Activated gamma-delta T cell (primary cell): ENCODE data around the gene LRRC18.

Source experiments
- DNase-seq: peaks from one replicate; lab custom pipeline; 2025; lab: John Stamatoyannopoulos, UW

Gene LRRC18

DNA sequence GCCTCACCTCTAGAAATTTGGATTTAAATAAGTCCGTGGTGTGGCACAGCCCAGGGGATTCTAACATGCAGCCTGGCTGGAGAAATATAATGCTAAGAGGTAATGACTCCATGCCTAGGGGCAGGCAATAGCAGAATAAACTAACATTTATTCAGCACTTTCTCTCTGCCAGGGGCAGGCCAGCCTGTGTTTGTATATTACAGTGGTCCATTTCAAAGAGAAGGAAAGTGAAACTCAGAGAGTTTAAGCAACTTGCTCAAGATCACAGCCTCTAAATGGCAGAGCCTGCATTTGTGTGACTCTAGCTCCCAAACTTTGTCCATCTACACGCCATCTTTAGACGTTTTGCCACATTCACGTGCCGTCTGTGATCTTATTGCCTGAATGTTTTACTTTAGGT lies 6.7 kb upstream of the LRRC18 start:
- DNase-seq: no peak

DNA sequence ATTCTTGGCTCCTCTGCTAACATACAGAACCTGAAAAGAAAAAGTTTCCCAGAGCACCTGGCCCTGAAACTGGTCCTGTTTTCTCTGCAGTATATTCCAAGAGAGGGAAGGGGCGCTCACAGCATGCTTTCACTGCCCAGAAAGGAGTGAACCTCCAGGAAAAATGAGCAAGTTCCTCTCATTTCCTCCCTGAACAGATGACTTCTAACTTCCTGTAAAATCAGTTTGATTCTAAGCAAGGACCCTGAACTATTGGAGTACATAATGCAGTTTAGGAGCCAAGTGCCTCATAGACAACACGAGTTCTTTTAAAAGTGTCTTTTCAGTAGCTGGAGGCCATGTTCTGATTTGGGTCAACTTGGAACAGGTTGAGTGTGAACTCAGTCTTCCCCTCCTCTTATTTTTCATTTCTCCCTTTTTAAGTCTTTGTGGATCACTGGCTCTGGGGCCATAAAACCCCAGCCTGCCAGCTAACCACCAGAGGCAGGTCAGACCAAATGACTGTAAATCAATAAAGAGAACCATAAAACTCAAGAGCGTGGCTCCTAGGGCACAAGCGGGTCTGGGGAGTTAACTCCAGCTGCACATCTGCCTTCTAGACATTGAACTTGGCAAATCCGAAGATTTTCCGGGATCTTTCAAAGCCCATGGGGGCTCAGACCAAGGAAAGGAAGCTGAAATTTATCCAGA lies 5.9 kb upstream of the LRRC18 start:
- DNase-seq: no peak

DNA sequence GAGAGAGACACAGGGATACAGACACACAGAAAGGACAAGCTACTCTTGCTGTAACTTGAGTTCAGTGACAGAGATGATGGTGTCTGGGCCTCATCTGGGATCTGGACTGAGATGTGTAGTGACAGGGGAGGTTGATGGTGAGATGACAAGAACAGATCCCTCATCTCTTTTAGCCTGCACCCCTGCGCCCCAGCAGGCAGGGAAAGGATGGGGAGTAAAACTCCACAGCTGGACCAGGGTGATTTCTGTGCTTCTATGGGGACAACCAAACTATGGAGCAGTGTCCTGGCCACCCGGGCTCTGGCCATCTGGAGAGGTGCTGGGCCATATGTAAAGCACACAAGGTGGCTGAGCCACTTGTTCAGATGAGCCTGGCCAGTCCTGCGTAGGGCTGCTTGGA lies 4.5 kb upstream of the LRRC18 start:
- DNase-seq: no peak

DNA sequence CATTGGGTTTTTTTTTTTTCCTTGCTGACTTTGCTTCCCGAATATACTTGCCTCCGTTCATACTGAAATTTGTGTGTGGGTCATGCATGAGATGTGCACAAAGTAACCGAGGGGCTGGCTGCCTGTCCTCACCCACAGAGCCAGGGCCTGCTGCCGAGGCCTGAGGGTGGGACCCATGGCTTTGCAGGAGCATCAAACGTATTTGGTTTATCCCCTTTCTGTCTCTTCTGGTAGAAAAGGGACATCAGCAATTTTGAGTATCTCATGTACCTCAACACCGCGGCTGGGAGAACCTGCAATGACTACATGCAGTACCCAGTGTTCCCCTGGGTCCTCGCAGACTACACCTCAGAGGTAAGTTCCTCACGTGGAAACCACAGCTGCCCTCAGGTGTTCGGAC lies 3.5 kb upstream of the LRRC18 start:
- DNase-seq: no peak

DNA sequence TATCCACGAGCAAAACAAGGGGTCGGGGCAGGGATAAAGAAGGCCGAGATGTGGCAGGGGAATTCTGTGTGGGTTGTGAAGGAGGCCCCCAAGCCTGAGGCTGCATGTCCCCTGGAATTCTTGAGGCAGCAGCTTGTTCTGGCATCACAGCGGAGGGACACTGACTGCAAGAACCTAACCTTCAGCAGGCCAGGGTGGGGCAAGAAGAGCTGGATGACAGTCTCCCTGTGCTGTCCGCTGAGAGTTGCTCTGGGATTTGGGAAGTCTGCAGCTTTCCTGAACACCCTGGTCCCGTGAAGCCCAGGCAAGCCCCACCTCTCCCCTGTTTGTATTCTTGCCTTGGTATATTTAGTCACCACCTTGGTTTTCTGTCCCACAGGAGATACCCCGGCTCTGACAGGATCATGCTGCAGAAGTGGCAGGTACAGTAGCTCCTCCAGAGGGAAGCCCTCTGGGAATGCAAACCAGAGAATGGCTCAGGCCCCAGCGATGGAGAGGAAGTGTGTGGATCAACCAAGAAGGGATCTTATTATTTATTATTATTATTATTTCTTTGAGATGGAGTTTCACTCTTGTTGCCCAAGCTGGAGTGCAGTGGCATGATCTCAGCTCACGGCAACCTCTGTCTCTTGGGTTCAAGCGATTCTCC lies 1.9 kb upstream of the LRRC18 start:
- DNase-seq: no peak

DNA sequence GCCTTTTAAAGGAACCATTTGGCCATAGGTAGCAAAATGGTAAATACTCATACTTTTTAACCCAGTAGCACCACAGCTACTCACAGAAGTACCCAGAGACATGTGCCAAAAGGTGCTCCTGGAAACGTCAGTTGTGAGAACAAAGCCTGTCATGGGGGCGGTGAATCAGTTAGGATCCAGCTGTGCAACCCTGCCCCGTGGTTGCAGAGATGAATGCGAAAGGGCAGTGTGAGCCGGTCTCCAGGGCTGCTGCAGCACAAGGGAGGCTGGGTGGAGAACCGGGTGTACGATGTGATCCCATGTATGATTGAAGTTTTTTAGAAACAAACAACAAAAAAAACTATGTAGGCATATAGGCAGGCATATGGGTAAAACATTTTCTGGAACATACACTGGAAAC lies 1.3 kb upstream of the LRRC18 start:
- DNase-seq: no peak

DNA sequence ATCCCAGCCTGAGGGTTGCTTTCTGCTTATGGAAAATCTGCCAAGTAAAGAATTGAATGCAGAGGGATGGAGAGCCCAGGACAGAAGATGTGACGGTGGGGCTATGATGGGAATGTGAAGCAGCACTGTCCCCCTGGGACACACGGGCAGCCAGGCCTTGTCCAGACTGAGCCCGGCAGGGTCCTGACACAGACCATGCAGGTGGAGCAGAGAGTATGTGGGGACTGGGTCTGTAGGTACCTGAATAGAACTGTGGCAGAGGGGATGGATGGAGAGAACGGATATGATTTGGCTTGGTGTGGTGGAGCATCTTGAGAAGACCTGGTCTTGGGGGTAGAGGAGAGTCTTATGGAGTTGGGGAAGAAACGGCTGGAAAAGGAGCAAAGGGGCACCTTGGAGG lies 732 bp upstream of the LRRC18 start:
- no peak for DNase-seq

DNA sequence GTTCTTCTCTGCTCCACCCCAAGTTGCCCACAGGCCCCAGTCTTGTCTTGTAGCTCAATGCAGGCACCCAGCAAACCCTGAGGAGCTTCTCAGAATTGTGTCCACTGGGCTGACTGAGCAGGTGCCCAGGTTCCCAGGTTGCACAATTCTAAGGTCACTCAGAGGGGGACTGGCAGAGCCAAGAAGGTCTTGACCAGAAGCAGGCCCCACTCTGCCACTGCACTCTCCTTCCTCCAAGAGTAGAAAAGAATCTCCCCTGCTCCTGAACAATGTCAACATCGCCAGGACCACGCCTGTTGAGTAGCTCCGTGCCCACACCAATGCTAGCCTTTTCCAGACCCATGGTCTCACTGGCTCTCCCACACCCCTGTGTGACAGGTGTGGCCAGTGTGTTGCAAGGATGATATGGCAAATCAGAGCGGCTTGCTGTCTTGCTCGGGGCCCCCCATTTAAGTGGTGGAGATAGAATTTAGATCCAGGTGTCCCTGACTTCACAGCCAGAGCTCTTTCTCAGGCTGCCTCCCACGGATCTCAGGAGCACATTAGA lies 577 bp downstream of the LRRC18 start:
- DNase-seq: no peak

DNA sequence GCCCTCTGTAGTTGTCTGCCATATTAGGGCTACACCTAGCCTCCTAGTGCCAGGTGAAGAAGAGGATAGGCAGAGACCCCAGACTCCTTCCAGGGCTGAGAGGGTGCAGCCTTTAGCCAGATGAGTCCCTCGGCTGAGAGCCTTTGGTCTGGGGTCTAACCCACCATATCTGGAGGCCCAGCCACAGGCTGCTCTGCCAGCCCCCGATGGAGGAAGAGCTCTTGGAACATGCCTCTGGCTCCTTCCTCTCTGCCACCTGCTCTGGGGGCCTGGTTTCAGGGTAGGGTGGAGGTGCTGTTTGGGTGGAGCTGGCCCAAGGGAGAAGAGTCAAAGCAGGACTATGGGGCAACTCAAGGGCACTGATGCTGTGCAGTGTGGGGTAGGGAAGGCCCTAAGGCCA lies 1.4 kb downstream of the LRRC18 start:
- no peak for DNase-seq

DNA sequence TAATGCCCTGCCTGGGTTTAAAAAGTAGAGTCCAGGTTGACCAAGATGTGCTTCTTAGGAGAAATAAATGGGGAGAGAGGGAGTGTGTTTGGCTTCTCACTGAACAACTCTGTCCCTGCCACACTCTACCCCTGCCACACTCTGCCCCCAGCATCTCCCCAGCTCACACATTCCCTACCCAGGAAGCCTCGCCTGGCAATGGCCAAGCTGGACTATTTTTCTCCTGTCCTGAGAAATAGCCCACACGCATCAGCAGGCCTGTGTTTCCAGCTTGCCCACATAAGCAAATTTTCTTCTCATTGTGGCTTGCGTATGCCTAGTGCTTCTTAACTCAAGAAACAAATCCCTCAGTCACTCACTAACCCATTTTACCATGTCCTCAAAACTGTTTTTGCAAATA lies 1.8 kb downstream of the LRRC18 start:
- no peak for DNase-seq

DNA sequence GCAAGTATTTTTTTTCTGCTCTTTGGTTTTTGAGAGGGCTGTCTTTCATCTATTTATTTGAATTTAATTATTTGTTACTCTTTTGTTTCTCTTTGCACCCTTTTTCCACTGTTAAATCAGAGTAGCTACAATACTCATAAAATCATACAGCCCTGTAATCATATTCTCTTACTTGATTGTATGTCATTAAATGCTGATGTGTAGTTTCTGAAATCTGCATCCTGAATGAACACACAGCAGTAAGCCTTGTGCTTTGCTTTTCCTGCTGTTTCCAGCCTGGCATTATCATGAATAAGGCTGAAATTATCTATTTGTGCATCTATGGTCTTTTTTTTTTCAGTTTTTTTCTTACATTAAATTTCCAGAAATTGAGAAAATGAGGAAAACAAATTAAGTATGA lies 4.1 kb downstream of the LRRC18 start:
- DNase-seq: no peak

DNA sequence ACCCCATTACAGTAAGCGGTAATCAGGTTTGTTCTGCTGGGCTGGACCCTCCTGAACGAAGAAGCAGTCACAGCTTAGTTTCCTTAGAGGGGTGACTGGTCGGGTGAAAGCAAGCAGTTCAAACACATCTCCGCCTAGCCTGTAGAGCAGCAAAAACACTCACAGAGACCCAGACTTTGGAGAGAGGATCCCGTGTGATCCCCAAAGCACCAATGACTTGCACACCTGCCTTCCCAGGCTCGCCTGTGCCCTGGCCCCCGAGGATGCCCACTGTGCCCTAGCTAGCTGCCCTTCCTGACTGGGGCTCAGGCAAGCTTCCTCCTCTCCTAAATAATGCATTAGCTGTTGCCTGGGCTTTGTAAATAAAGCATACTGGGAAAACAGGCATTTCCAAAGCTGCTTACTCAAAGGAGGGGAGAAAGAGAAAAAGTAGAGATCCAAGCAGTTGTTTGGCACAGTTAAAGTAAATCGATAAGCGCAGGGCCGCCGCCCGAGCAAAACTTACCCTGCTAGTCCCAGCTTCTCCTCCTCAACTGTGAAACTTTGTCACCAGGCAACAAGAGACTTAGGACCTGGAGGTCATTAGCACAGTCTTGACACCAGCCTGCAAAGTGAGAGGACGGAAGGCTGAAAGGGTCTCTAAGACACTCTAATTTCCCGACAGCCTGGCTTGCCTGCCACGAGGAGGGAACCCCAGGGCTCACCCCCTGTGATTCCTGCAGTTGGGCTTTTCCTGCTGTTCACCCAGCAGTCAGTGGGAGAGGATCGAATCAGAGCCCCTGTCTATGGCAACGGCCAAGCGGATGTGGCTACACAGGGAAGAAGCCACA lies 4.8 kb downstream of the LRRC18 start:
- no peak for DNase-seq

DNA sequence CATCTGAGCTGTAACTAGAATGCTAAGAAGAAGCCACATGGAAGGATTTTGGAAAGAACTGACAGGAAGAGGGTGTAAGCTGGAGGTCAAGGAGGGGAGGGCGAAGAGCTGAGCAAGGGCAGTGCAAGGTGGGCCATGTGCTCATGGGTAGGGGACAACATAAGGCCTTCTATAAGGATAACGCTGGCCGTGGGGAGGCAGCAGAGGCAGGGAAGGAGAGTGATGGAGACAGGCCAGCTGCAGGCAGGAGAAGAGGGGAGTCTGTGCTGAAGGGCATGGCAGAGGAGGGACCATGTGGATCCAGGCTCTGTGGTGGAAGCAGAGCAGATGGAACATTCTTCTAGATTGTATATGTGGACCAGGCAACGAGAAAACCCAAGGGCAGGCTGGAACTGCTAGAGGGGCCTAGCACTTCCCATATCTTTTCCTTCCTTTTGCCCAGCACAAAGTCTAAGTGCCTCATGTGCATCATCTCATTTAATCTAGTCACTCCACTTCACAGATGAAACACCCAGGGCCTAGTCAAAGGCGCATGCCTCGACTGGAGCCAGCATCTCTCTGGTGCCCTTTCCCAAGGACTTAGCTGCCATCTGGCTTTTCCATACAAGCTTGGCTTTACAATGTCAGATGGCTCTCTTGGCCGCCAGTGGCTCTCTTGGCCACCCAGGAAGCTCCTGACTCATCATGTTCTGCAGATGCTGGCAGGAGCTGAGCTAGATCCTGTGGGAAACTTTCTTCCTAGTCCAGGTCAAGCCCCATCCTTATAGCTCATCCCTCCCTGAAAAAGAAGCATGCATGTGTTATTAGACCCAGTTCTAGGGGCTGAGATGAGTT lies 6.6 kb downstream of the LRRC18 start:
- no peak for DNase-seq

DNA sequence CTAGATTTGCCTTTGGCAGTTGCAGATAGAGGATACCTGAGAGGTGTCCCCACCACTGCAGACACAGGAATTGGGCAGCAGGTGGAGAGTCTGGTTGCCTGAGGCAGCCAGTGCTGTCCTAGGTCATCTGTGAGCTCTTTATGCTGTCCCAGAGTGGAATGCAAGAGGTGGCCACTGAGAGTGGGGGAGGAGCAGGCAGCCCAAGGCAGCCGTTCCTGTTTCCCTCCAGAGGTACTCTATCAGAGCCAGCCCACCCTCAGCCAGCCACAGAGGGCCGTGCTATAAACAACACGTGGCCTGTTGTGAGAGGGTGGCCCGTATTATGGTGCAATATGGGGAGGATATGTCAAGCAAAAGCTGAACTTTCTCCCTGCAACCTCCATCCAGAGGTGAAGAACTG lies 8.5 kb downstream of the LRRC18 start:
- no peak for DNase-seq

DNA sequence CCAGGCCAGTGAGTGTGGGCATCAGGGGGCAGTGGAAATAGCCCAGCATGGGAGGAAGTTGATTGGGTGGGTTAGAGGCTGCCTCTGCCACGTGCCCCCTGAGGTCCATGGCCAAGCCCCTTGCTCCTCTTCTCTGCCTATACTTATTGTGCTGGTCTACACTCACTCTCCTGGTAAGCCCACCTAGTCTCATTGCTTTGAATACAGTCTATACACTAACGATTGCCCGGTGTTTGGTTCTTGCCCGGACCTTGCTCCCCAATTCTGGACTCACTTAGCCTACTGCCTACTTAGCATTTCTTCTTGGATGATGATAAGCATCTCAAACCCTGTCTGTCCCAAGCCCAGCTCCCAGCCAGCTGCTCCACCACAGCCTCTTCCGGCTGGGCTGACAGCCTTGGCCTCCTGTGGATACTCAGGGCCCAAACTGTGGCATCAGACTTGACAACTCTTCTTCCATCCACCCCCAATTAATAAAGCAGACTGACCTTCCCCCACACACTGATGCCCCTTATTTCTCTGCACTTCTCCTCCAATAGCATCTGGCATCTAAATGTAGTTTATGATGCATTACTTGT lies 10.1 kb downstream of the LRRC18 start:
- DNase-seq: no peak

DNA sequence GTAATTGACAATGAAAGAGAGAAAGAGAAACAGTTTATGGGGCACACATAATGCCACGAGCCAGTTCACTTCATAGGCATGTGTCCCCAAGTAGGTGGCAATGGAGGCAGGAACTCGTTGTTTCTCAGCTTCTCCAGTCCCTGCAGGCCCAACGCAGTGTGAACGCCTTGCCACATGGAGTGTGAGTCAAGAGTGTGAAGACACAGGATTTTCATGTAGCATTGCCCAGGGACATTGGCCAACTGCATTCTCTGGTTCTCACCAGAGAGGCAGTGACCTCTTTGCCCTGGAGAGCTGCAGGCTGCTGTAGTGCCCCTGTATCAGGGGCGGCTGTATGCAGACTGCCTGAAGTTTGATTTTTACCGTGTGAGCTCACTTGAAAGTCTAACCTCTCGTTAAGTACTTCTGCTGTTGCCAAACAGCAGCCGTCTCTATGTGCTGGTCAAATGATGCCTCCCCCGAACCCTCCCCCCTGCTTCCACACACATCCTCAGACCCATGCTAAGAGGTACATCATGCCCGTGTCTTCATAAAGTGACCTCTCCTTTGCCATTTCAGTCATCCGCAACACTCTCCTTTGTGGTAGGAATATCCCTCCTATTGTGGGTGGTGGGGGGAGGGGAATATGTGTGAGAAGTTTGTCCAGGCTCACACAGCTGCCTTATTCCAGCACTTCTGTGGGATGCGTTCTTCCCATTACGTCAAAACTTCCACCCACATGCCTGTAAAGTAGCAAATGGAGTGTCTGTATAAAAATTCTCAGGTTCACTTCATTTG lies 12.7 kb downstream of the LRRC18 start:
- no peak for DNase-seq

DNA sequence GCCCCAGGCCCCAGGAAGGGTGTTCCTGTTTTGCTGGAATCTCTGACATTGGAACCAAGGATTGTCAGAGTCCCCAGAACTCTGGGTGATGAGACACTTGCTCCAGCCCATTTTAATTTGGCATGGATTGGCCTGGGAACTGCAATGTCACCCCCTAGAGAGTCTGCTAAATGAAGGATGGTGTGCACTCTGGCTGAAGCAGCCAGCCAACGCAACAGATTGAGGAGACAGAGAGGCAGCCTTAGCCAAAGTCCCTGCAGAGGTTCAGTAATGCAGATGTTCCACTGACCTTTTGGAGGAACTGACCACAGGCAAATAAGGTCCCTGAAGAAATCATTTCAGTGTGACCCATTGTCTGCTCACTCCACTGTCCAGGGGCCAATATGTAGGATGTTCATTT lies 13.4 kb downstream of the LRRC18 start:
- DNase-seq: no peak

DNA sequence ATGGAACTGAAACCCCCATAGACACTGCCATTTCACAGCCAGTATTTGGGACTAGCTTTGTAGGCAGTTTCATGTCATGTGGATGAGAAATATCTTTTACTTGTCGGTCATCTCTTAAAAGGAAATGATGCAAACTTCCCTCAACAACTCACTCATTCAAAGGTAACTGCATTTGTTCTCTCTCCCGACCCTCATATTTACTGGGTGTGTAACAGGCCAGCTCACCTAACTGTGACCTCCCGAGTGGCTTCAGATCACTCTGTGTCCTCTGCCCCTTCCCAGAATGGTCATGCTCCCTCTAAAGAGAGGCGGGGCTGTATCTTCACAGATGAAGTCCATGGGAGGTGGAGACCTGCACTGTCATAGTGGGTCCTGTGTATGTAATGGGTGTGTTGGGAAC lies 14.7 kb downstream of the LRRC18 start:
- DNase-seq: no peak

DNA sequence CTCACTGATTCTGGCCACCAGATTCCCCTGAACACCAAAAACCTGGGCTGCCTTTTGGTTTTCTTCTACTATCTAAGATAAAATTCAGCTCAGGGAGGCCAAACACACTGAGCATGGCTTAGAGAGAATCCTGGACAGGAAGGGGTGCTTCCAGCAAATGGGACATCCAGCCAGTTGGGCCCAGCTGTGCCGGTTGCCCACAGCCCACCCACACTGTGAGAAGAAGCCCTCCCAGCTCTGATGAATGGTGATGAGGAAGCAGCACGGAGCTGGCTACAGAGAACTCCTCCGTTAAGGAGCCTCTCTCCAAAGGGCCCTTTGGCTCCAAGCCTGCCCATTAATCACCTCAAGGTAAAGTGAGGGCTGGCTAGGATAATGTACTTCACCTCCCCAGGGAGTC lies 15.9 kb downstream of the LRRC18 start:
- no peak for DNase-seq

DNA sequence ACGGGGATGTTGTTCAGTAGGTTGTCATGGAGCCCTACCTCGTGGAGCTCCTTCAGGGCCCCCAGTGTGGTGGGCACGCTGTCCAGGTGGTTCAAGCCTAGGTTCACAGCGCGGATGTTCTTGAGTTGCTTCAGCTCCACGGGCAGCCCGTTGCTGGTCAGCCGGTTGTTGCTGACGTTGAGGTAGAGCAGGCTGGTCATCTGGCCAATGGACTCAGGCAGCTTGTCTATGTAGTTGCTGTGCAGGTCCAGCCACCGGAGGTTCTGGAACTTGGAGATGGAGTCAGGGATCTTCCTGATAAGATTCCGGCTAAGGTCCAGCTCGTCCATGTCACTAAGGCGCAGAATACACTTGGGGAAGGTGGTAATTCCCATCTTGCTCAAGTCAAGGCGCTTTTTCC lies 26.0 kb downstream of the LRRC18 start:
- no peak for DNase-seq

DNA sequence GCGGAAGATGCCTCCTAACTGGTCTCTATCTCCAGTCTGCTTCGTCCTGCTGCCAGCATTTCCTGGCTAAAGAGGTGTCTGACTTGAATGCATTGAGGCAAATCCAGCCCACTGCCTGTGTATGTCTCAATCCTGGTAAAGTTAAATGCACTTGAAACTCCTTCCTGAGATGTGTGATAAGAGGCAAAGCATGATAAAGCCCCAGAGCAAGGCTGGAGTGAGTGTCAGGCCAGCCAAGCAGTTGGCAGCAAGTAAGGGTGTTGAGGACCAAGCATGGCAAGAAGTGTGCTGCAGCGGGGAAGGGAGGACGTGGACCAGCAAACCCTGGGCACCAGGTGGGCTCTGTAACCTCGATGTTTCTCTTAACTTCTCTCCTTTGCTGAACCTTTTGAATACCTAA lies 29.1 kb downstream of the LRRC18 start:
- no peak for DNase-seq
